IMR-90 (cell line): ENCODE measurements around the gene SLAMF7.

Source experiments
- CTCF ChIP-seq: conservative IDR thresholded peaks from 2 replicates; pipeline ENCODE4 v1.5.1; 2012; ENCODE audit warnings: mild to moderate bottlenecking, low read depth, low read length, improper control_type of control experiment
- SMC3 ChIP-seq: fragments of 150-350 bp; IDR thresholded peaks from 2 replicates; pipeline ENCODE4 v1.6.1; 2016; ENCODE audit warnings: low read depth, mild to moderate bottlenecking, antibody characterized with exemption, low read length, moderate library complexity

GRCh38 chr1:160705742-160706141 is 33.3 kb upstream of the SLAMF7 start:
- TF ChIP-seq CTCF (no peak), SMC3 (no peak)
